Stomach (tissue), 9 donors: ENCODE data around the gene KRTAP5-3. TPM values are rescaled to one million over a fixed set of nuclear protein-coding genes. Genes with fewer than 3 reads are reported as not detected.

ENCODE experiments used
- DNase-seq, 2 donors: peaks; one replicate each; pipeline versions ENCODE4 v3.0.0 to v3.0.0-alpha.2; 2013 to 2019
- H3K27ac ChIP-seq, 5 donors: fragments of 200-600 bp in 4 of 5; sonication (generic) in 4 of 5; one replicate each; pipeline ENCODE4 v1.5.1; 2013 to 2019; ENCODE audit warnings: mild to moderate bottlenecking in 1 of 5, moderate library complexity in 1 of 5
- H3K27me3 ChIP-seq, 3 donors: fragments of 200-600 bp; sonication (generic); one replicate each; pipeline ENCODE4 v1.5.1; 2017 to 2019; ENCODE audit warnings: mixed run types in 1 of 3
- H3K36me3 ChIP-seq, 4 donors: fragments of 200-600 bp; sonication (generic); 1 replicate in 3 of 4; 2 replicates in 1 of 4; pipeline ENCODE4 v1.5.1; 2016 to 2019
- H3K4me1 ChIP-seq, 4 donors: fragments of 200-600 bp; sonication (generic); one replicate each; pipeline ENCODE4 v1.5.1; 2016 to 2019
- H3K4me3 ChIP-seq, 4 donors: fragments of 200-600 bp; sonication (generic) in 3 of 4; one replicate each; pipeline ENCODE4 v1.5.1; 2016 to 2019; ENCODE audit warnings: mild to moderate bottlenecking in 1 of 4
- H3K9me3 ChIP-seq, 4 donors: fragments of 200-600 bp; sonication (generic); one replicate each; pipeline ENCODE4 v1.5.1; 2016 to 2019
- CTCF ChIP-seq, 7 experiments: fragments of 450-650 bp in 4 of 7; fragments of 200-600 bp in 3 of 7; sonication (generic) in 3 of 7; IDR thresholded peaks; one replicate each; pipeline ENCODE4 v1.5.1; 2016 to 2019; ENCODE audit warnings: antibody characterized with exemption in 7 of 7, control low read depth in 2 of 7, mild to moderate bottlenecking in 1 of 7
- EP300 ChIP-seq: sonication (generic); formaldehyde crosslinking; IDR thresholded peaks from one replicate; pipeline ENCODE4 v1.6.1; 2017; ENCODE audit warnings: antibody characterized with exemption
- POLR2A ChIP-seq, 4 donors: fragments of 450-650 bp; IDR thresholded peaks; one replicate each; pipeline ENCODE4 v1.6.1; 2016; ENCODE audit warnings: antibody characterized with exemption in 4 of 4, control low read depth in 2 of 4, mild to moderate bottlenecking in 1 of 4, moderate library complexity in 1 of 4
- POLR2AphosphoS5 ChIP-seq, 3 donors: sonication (generic); formaldehyde crosslinking; IDR thresholded peaks; one replicate each; pipeline ENCODE4 v1.6.1; 2016; ENCODE audit warnings: antibody characterized with exemption in 3 of 3
- WGBS, 5 donors: extraction: QIAGEN DNeasy Blood & Tissue Kit in 3 of 5; methylation state at CpG; one replicate each; pipeline versions ENCODE4 v1.1.5 to v1.1.7; 2013 to 2018; 5-methylcytosine and 5-hydroxymethylcytosine counted together
- intact Hi-C: fragments of 100-400 bp; cut with DNase I; formaldehyde crosslinking; loops from one replicate; pipeline ENCODE4 v1.15.1; 2023; ENCODE audit warnings: low total_unique reads
- polyA plus RNA-seq, 3 donors: library from polyadenylated mRNA; stranded (reverse); fragments of 200-250 nt; gene quantifications; one replicate each; pipeline ENCODE4 v1.2.3, GENCODE V29; 2013
- total RNA-seq, 5 donors: library from RNA; depleted of rRNA; stranded (reverse); fragments of >200 nt; gene quantifications; one replicate each; pipeline versions ENCODE4 v1.1.0 to v1.2.3, GENCODE V29; 2014 to 2016
- donor health status: healthy with polysubstance abuse.
- donor health status: Bipolar disorder and iron deficiency.
- donor health status: healthy.

The KRTAP5-3 gene
- total and polyA plus RNA-seq, 8 donors, result not detected

- H3K9me3 ChIP-seq, result no peaks in the 10 kb centered on the region
- intact Hi-C loops, result no loop called here
- no peak overlapping the region for H3K4me3 ChIP-seq
- H3K27ac ChIP-seq, result no peak overlapping the region
- TF ChIP-seq POLR2AphosphoS5 (IDR thresholded peaks at IDR 0.05), result no peak
- TF ChIP-seq CTCF (IDR thresholded peaks at IDR 0.05), result no peak
- no peak for TF ChIP-seq EP300
- TF ChIP-seq POLR2A (IDR thresholded peaks at IDR 0.05), result no peak
- H3K36me3 ChIP-seq, result no peaks in the 10 kb centered on the region
- H3K27me3 ChIP-seq, result peaks cover 0 to 88% (median 37%) of the 10 kb centered on the region in 3 donors
- H3K4me1 ChIP-seq, result peaks cover 0 to 9% (median 3%) of the 10 kb centered on the region in 4 donors
- DNase-seq, result no peak
- 63 to 71% (median 70%) methylated on average over 13 of the region's 13 CpGs for WGBS, 5 donors
Observed at GRCh38 chr11:1631066-1631568, 22.9 kb upstream of the KRTAP5-3 start.

GRCh38 chr11:1630271-1630670, 22.0 kb upstream of the KRTAP5-3 start:
- 46 to 69% (median 67%) methylated on average over 1 to 2 of the region's 2 CpGs for WGBS, 5 donors
- H3K27ac ChIP-seq, result no peak overlapping the region
- intact Hi-C loops, result no loop called here
- peaks cover 0 to 88% (median 37%) of the 10 kb centered on the region in 3 donors for H3K27me3 ChIP-seq
- no peak overlapping the region for H3K4me3 ChIP-seq
- no peaks in the 10 kb centered on the region for H3K36me3 ChIP-seq
- peaks cover 0 to 9% (median 3%) of the 10 kb centered on the region in 4 donors for H3K4me1 ChIP-seq
- H3K9me3 ChIP-seq, result no peaks in the 10 kb centered on the region
- no peak for DNase-seq
- TF ChIP-seq CTCF (IDR thresholded peaks at IDR 0.05) (no peak), EP300 (no peak), POLR2A (IDR thresholded peaks at IDR 0.05) (no peak), POLR2AphosphoS5 (IDR thresholded peaks at IDR 0.05) (no peak)

- H3K4me3 ChIP-seq, result no peak within 1 kb of the TSS
- no peaks in the 10 kb centered on the region for H3K9me3 ChIP-seq
- H3K36me3 ChIP-seq, result no peaks in the 10 kb centered on the region
- H3K4me1 ChIP-seq, result peaks cover 0 to 9% (median 3%) of the 10 kb centered on the region in 4 donors
- intact Hi-C loops, result no loop called here
- TF ChIP-seq EP300, result no peak
- no peak for TF ChIP-seq POLR2A (IDR thresholded peaks at IDR 0.05)
- TF ChIP-seq POLR2AphosphoS5 (IDR thresholded peaks at IDR 0.05), result no peak
- no peak for TF ChIP-seq CTCF (IDR thresholded peaks at IDR 0.05)
- peaks cover 0 to 87% (median 37%) of the 10 kb centered on the region in 3 donors for H3K27me3 ChIP-seq
- WGBS, 5 donors, result 67 to 76% (median 71%) methylated on average over 16 to 25 of the region's 26 CpGs
- no peak for DNase-seq
- no peak within 1 kb of the TSS for H3K27ac ChIP-seq
Observed at GRCh38 chr11:1629326-1630185, 21.3 kb upstream of the KRTAP5-3 start, which contains the start of gene KRTAP5-5. Gene KRTAP5-5 (plus strand): TSS chr11:1629775. CDS start chr11:1629841, 66 bp downstream.

- no peaks in the 10 kb centered on the region for H3K9me3 ChIP-seq
- peak; percentile 58 to 82 for DNase-seq
- H3K27ac ChIP-seq, result no peak overlapping the region
- TF ChIP-seq POLR2AphosphoS5 (IDR thresholded peaks at IDR 0.05) (no peak), CTCF (IDR thresholded peaks at IDR 0.05) (peak in 5 of 7 experiments; percentile 27 to 91 (median 85))
- H3K4me1 ChIP-seq, result peaks cover 0 to 9% (median 3%) of the 10 kb centered on the region in 4 donors
- no peak overlapping the region for H3K4me3 ChIP-seq
- 25 to 53% (median 28%) methylated on average over 17 to 35 of the region's 35 CpGs for WGBS, 5 donors
- intact Hi-C loops, result no loop called here
- H3K27me3 ChIP-seq, result peaks cover 0 to 80% (median 30%) of the 10 kb centered on the region in 3 donors
- H3K36me3 ChIP-seq, result no peaks in the 10 kb centered on the region
Observed at GRCh38 chr11:1628506-1629325, 20.5 kb upstream of the KRTAP5-3 start.
